Cardiac muscle cell (in vitro differentiated cells and primary cell): ENCODE data around the gene MZF1. TPM values are rescaled to one million over a fixed set of nuclear protein-coding genes. Genes with fewer than 3 reads are reported as not detected.

Experiments used
- DNase-seq, 2 donors: peaks; one replicate each; pipeline versions ENCODE4 v3.0.0 to v3.0.0-alpha.2; 2010 to 2017; ENCODE audit warnings: low read depth in 1 of 2, low spot score in 1 of 2
- H3K27ac ChIP-seq: fragments of 200-600 bp; sonication (generic); 2 replicates; pipeline ENCODE4 v1.5.1; 2016
- H3K27me3 ChIP-seq: fragments of 200-600 bp; sonication (generic); 2 replicates; pipeline ENCODE4 v1.6.0; 2016; ENCODE audit warnings: control low read depth
- H3K36me3 ChIP-seq: fragments of 200-600 bp; sonication (generic); 2 replicates; pipeline ENCODE4 v1.5.1; 2016; ENCODE audit warnings: control low read depth
- H3K4me1 ChIP-seq: fragments of 200-600 bp; sonication (generic); 2 replicates; pipeline ENCODE4 v1.8.1; 2017; ENCODE audit warnings: low read depth, mild to moderate bottlenecking, mixed run types
- H3K4me3 ChIP-seq: fragments of 200-600 bp; sonication (generic); 2 replicates; pipeline ENCODE4 v1.5.1; 2016; ENCODE audit warnings: mild to moderate bottlenecking
- H3K9me3 ChIP-seq: fragments of 200-600 bp; sonication (generic); 2 replicates; pipeline ENCODE4 v1.5.1; 2017; ENCODE audit warnings: low read depth, mild to moderate bottlenecking, control low read depth
- CTCF ChIP-seq: IDR thresholded peaks from 2 replicates; pipeline ENCODE4 v1.5.1; 2012; ENCODE audit warnings: low read depth, mild to moderate bottlenecking, low read length
- polyA plus RNA-seq: library from polyadenylated mRNA; unstranded; fragments of >200 nt; fragmentation: Nextera tagmentation; extraction: Ambion mirVana; gene quantifications from 2 replicates; pipeline ENCODE4 v1.2.1, GENCODE V29; 2016
- total RNA-seq: library from RNA; depleted of rRNA; stranded (reverse); fragments of >200 nt; gene quantifications from 2 replicates; pipeline ENCODE4 v1.2.3, GENCODE V29; 2016

Gene MZF1
- total and polyA plus RNA-seq, 2 experiments from 2014 or later = 34.7 to 51.1 TPM

GRCh38 chr19:58518256-58519086 lies 54.7 kb downstream of the MZF1 start:
- no peak for TF ChIP-seq CTCF
- H3K4me1 ChIP-seq = peaks cover 15% of the 10 kb centered on the region
- peak overlapping the region; percentile 92 for H3K27ac ChIP-seq
- H3K27me3 ChIP-seq = no peaks in the 10 kb centered on the region
- H3K36me3 ChIP-seq = peaks cover 13% of the 10 kb centered on the region
- peak overlapping the region; percentile 76 for H3K4me3 ChIP-seq
- H3K9me3 ChIP-seq = no peaks in the 10 kb centered on the region
- no peak for DNase-seq

GRCh38 chr19:58516964-58517833 lies 55.9 kb downstream of the MZF1 start:
- no peak overlapping the region for H3K4me3 ChIP-seq
- H3K27me3 ChIP-seq = no peaks in the 10 kb centered on the region
- no peak for DNase-seq
- peaks cover 13% of the 10 kb centered on the region for H3K36me3 ChIP-seq
- no peaks in the 10 kb centered on the region for H3K9me3 ChIP-seq
- peaks cover 15% of the 10 kb centered on the region for H3K4me1 ChIP-seq
- H3K27ac ChIP-seq = peak overlapping the region; percentile 92
- no peak for TF ChIP-seq CTCF

GRCh38 chr19:58516246-58516836 lies 56.8 kb downstream of the MZF1 start:
- H3K4me1 ChIP-seq = peaks cover 15% of the 10 kb centered on the region
- no peak overlapping the region for H3K27ac ChIP-seq
- H3K27me3 ChIP-seq = no peaks in the 10 kb centered on the region
- DNase-seq = no peak
- H3K4me3 ChIP-seq = no peak overlapping the region
- H3K9me3 ChIP-seq = no peaks in the 10 kb centered on the region
- TF ChIP-seq CTCF = no peak
- peaks cover 13% of the 10 kb centered on the region for H3K36me3 ChIP-seq

GRCh38 chr19:58515259-58515658 lies 57.9 kb downstream of the MZF1 start:
- no peak for TF ChIP-seq CTCF
- no peaks in the 10 kb centered on the region for H3K9me3 ChIP-seq
- H3K27me3 ChIP-seq = no peaks in the 10 kb centered on the region
- no peak overlapping the region for H3K4me3 ChIP-seq
- peaks cover 11% of the 10 kb centered on the region for H3K4me1 ChIP-seq
- no peak for DNase-seq
- H3K36me3 ChIP-seq = peaks cover 13% of the 10 kb centered on the region
- no peak overlapping the region for H3K27ac ChIP-seq

- peaks cover 13% of the 10 kb centered on the region for H3K36me3 ChIP-seq
- H3K4me3 ChIP-seq = peak overlapping the region; percentile 36
- H3K4me1 ChIP-seq = peaks cover 10% of the 10 kb centered on the region
- no peaks in the 10 kb centered on the region for H3K27me3 ChIP-seq
- TF ChIP-seq CTCF = no peak
- no peak for DNase-seq
- H3K9me3 ChIP-seq = no peaks in the 10 kb centered on the region
- no peak overlapping the region for H3K27ac ChIP-seq
These were observed 58.5 kb downstream of the MZF1 start for GRCh38 chr19:58514564-58515022.
